Heart right ventricle (tissue), 16 donors: ENCODE results near the gene EFNA3. TPM values are rescaled to one million over a fixed set of nuclear protein-coding genes. Genes with fewer than 3 reads are reported as not detected.

Experiments used
- ATAC-seq, 8 donors: fragments of 200-7000 bp; cut with Tn5 transposase; one replicate each; pipeline ENCODE4 v1.9.1; 2020; ENCODE audit warnings: mild to moderate bottlenecking in 8 of 8, moderate library complexity in 8 of 8, moderate number of reproducible peaks in 1 of 8
- DNase-seq, 2 donors: peaks; one replicate each; pipeline ENCODE4 v3.0.0-alpha.2; 2020
- H3K27ac ChIP-seq, 10 donors: fragments of 200-600 bp; sonication (generic) in 2 of 10; one replicate each; pipeline versions ENCODE4 v1.5.0 to v1.8.0; 2020 to 2022; ENCODE audit warnings: mild to moderate bottlenecking in 3 of 10
- H3K27me3 ChIP-seq, 7 donors: fragments of 200-600 bp; one replicate each; pipeline ENCODE4 v1.8.0; 2021 to 2022; ENCODE audit warnings: mild to moderate bottlenecking in 2 of 7
- H3K36me3 ChIP-seq, 9 donors: fragments of 200-600 bp; sonication (generic) in 1 of 9; one replicate each; pipeline versions ENCODE4 v1.5.0 to v1.8.0; 2020 to 2022; ENCODE audit warnings: mild to moderate bottlenecking in 2 of 9
- H3K4me1 ChIP-seq, 9 donors: fragments of 200-600 bp; sonication (generic) in 1 of 9; one replicate each; pipeline versions ENCODE4 v1.5.0 to v1.8.0; 2020 to 2022; ENCODE audit warnings: mild to moderate bottlenecking in 4 of 9
- H3K4me3 ChIP-seq, 10 donors: fragments of 200-600 bp; sonication (generic) in 2 of 10; one replicate each; pipeline versions ENCODE4 v1.5.0 to v1.8.0; 2020 to 2022; ENCODE audit warnings: mild to moderate bottlenecking in 7 of 10, moderate library complexity in 2 of 10
- H3K9me3 ChIP-seq, 11 donors: fragments of 200-600 bp in 10 of 11; sonication (generic) in 2 of 11; one replicate each; pipeline versions ENCODE4 v1.5.0 to v1.8.0; 2013 to 2022; ENCODE audit warnings: mild to moderate bottlenecking in 2 of 11, control low read depth in 1 of 11, moderate library complexity in 1 of 11
- WGBS, 2 donors: extraction: QIAGEN DNeasy Blood & Tissue Kit; methylation state at CpG; one replicate each; pipeline ENCODE4 v1.1.7; 2013; ENCODE audit warnings: inconsistent platforms in 1 of 2; 5-methylcytosine and 5-hydroxymethylcytosine counted together
- intact Hi-C, 10 donors: fragments of 100-400 bp; cut with DNase I; formaldehyde crosslinking; loops; one replicate each; pipeline versions ENCODE4 v1.11.1 to v1.14.2; 2022
- polyA plus RNA-seq, 2 donors: library from polyadenylated mRNA; stranded (reverse); fragments of 200-250 nt; gene quantifications; one replicate each; pipeline ENCODE4 v1.2.3, GENCODE V29; 2013
- total RNA-seq, 10 donors: library from RNA; stranded (reverse); fragmentation: NEBNext Ultra II Directional in 3 of 10; extraction: Animal tissue kit (Norgen Biotek cat#: 25700) in 3 of 10; gene quantifications; one replicate each; pipeline versions ENCODE4 v1.2.1 to v1.2.4, GENCODE V29; 2021 to 2023
- TF ChIP-seq, protein P1 (sequence below), 9 donors: fragments of 200-600 bp; sonication (generic) in 2 of 9; IDR thresholded peaks; one replicate each; pipeline versions ENCODE4 v1.5.0 to v1.8.0; 2021 to 2022; ENCODE audit warnings: antibody characterized with exemption in 9 of 9, mild to moderate bottlenecking in 5 of 9, moderate library complexity in 1 of 9
- donor health status: Arrhythmogenic right ventricular cardiomyopathy.
- donor health status: ischemic (EF 13 %, LVEDD 7.1; RV severe dilation, severe dysfunction).
- donor health status: healthy with polysubstance abuse.
- donor health status: DM: no; HTN: yes; CAD: no.
- donor health status: DM: no; HTN: no; CAD: no.
- donor health status: ischemic (EF 25% LVEDD 6.9; RV normal size, moderate dysfunction).
- donor health status: ischemic (EF 25% LVEDD 5.7; RV mildly dilated, moderate dysfunction).
- donor health status: healthy.
- donor health status: DM: yes; HTN: yes; CAD: no.
- donor health status: Ischemic cardiomyopathy.
- donor health status: ischemic (EF 35%, LVEDD 5.7; RV mildly dilated, moderate dysfunction).
- donor health status: nonischemic (EF 11% LVEDD 7.7; RV severe dilation, severe dysfunction).
- donor health status: DM: yes; HTN: yes; CAD: no.
- donor health status: PGD.
- donor health status: ischemic (EF 29% LVEDD 5.4; RV normal size, mild dysfunction).
- donor health status: nonischemic (EF 23%, LVEDD 6.1; RV moderate dilation, normal function).

The EFNA3 gene
- total and polyA plus RNA-seq, 12 donors: 0.23 to 1.9 (median 0.47) TPM; not detected in 1

DNA sequence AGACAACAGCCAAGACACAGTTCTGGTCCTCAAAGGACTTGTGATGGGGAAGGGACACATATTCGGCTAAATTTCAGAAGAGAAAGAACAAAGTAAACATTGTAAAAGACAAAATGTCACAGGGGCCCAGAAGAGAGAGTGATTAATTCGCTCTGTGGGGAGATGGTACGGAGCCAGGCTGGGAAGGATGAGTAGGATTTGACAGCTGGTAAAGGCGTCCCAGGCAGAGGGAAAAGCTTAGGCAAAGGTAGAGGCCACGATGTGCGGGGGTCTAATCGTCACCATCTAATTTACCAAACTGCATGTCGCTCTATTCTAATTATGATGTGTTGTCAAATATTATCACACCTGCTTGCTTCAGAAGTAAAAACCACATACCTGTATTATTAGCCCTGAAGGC lies 31.7 kb downstream of the EFNA3 start:
- no peaks in the 10 kb centered on the region for H3K36me3 ChIP-seq
- DNase-seq (no peak), ATAC-seq (no peak)
- 85 to 92% methylated on average over 8 of the region's 8 CpGs for WGBS, 2 donors
- TF ChIP-seq, protein P1, sequence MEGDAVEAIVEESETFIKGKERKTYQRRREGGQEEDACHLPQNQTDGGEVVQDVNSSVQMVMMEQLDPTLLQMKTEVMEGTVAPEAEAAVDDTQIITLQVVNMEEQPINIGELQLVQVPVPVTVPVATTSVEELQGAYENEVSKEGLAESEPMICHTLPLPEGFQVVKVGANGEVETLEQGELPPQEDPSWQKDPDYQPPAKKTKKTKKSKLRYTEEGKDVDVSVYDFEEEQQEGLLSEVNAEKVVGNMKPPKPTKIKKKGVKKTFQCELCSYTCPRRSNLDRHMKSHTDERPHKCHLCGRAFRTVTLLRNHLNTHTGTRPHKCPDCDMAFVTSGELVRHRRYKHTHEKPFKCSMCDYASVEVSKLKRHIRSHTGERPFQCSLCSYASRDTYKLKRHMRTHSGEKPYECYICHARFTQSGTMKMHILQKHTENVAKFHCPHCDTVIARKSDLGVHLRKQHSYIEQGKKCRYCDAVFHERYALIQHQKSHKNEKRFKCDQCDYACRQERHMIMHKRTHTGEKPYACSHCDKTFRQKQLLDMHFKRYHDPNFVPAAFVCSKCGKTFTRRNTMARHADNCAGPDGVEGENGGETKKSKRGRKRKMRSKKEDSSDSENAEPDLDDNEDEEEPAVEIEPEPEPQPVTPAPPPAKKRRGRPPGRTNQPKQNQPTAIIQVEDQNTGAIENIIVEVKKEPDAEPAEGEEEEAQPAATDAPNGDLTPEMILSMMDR (IDR thresholded peaks at IDR 0.05): no peak
- H3K27me3 ChIP-seq: no peaks in the 10 kb centered on the region
- H3K27ac ChIP-seq: no peak overlapping the region
- H3K4me1 ChIP-seq: peaks cover 0 to 9% (median 5%) of the 10 kb centered on the region in 9 donors
- no peaks in the 10 kb centered on the region for H3K9me3 ChIP-seq
- intact Hi-C loops: no loop called here
- H3K4me3 ChIP-seq: no peak overlapping the region

DNA sequence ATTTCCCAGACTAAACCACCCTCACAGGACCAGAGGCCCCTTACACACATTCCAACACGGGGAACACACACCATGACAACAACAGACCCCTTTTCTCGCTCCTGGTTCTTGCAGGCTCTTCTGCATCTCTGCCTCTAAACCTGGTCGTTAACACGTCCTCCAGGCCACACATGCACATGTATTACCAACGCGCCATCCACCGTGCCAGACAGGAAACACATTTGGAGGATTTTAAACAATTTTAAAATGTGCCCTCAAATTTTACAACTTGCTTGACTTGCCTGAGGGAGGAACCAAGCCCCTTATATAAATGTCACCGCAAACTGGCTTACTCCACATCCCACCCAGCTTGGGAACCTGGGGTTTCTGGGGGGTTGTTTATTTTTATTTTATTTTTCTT lies 32.2 kb downstream of the EFNA3 start:
- Histone ChIP-seq H3K4me3 (no peak overlapping the region), H3K27ac (no peak overlapping the region), H3K9me3 (no peaks in the 10 kb centered on the region), H3K4me1 (peaks cover 0 to 4% (median under 1%) of the 10 kb centered on the region in 9 donors), H3K27me3 (no peaks in the 10 kb centered on the region), H3K36me3 (no peaks in the 10 kb centered on the region)
- TF ChIP-seq, protein P1 (IDR thresholded peaks at IDR 0.05): no peak
- 81 to 85% methylated on average over 8 of the region's 8 CpGs for WGBS, 2 donors
- DNase-seq: no peak
- no peak for ATAC-seq
- intact Hi-C loops: no loop called here

DNA sequence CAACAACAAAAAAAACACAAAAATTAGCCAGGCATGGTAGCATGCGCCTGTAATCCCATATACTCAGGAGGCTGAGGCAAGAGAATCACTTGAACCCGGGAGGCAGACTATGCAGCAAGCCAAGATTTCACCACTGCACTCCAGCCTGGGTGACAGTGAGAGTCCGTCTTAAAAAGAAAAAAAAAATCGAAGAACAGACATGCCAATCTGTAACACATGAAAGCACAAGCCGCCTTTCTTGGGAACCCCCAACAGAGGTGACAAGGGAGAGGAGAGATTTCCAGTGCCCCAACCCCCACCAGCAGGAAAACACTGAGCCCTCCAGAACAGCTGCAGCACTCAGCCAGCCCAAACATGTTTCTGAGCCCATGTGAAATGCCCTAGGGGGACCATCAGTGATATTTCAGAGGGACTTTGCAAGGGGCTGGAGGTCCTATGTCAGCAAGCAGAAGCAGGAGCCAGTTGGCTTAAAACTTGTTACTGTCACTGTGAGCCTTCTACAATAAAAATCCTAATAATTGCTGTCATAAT lies 34.9 kb downstream of the EFNA3 start:
- no peak for ATAC-seq
- Histone ChIP-seq H3K27me3 (peaks cover 0 to 4% (median 0%) of the 10 kb centered on the region in 7 donors), H3K4me3 (no peak overlapping the region), H3K9me3 (no peaks in the 10 kb centered on the region), H3K36me3 (no peaks in the 10 kb centered on the region), H3K4me1 (no peaks in the 10 kb centered on the region), H3K27ac (no peak overlapping the region)
- 57 to 67% methylated on average over 5 of the region's 5 CpGs for WGBS, 2 donors
- TF ChIP-seq, protein P1 (IDR thresholded peaks at IDR 0.05): no peak
- intact Hi-C loops: no loop called here
- DNase-seq: no peak

DNA sequence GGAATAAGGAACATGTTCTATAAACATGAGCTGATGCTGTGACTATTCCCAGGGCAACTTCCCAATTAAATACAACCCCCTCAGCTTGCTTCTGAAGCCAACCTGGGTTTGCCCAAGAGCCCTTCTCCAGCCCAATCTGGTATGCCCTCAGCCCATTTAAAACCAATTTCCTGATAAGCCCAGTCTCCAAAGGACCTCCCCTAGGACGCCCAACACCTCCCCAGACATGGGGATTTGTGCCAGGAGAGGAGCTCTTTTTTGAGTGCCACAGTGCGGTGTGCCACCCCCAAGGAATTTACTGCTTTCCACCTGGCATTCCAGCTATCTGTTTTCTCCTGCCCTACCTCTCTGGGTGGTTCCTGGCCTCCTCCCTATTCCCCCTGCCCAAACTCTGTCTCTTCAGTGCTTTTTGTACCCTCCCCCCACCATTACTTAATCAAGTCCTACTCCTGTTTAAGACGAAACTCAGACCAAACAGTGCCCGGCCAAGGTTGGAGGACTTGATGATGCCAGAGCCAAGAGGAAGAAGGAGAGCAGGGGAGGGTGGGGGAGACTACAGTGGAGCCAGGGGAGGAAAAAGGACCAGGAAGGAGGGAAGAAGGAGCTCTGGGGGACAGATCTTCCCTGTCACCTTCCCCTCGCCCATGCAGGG lies 37.6 kb downstream of the EFNA3 start:
- ATAC-seq (no peak), DNase-seq (no peak)
- peaks cover 0 to 4% (median 0%) of the 10 kb centered on the region in 7 donors for H3K27me3 ChIP-seq
- WGBS, 2 donors: 78% methylated on average over 5 of the region's 5 CpGs
- H3K4me3 ChIP-seq: no peak overlapping the region
- H3K27ac ChIP-seq: no peak overlapping the region
- H3K9me3 ChIP-seq: no peaks in the 10 kb centered on the region
- intact Hi-C loops: no loop called here
- H3K36me3 ChIP-seq: no peaks in the 10 kb centered on the region
- TF ChIP-seq, protein P1 (IDR thresholded peaks at IDR 0.05): no peak
- H3K4me1 ChIP-seq: no peaks in the 10 kb centered on the region
